HL-60 (cell line): ENCODE data around the gene BABAM2.
A peak's percentile ranks its signal among the peaks of the same experiment; 100 is the strongest.

Experiments
- DNase-seq, 2 experiments: peaks; one replicate each; pipeline ENCODE4 v3.0.0-alpha.2; 2010 to 2020; ENCODE audit warnings: low read depth in 1 of 2, low spot score in 1 of 2
- H3K27ac ChIP-seq: fragments of 250-450 bp; sonication (Bioruptor Pico); replicated peaks from 2 replicates; pipeline ENCODE4 v1.5.1; 2020; ENCODE audit warnings: mild to moderate bottlenecking, moderate library complexity
- H3K27me3 ChIP-seq: fragments of 250-450 bp; sonication (Bioruptor Pico); 2 replicates; pipeline ENCODE4 v1.5.1; 2021; ENCODE audit warnings: mild to moderate bottlenecking, moderate library complexity; ENCODE audit not compliant: insufficient read depth, poor library complexity, severe bottlenecking
- H3K4me3 ChIP-seq: replicated peaks from 2 replicates; pipeline ENCODE4 v1.5.1; 2011; ENCODE audit warnings: mild to moderate bottlenecking, control low read depth, low read length; ENCODE audit not compliant: insufficient read depth
- CTCF ChIP-seq: IDR thresholded peaks from one replicate; pipeline ENCODE4 v1.5.1; 2011; ENCODE audit warnings: low read length, control low read depth, inconsistent platforms; ENCODE audit not compliant: insufficient read depth
- GABPA ChIP-seq: IDR thresholded peaks from 2 replicates; pipeline ENCODE4 v1.6.1; 2012; ENCODE audit warnings: low read depth
- POLR2AphosphoS5 ChIP-seq: IDR thresholded peaks from 2 replicates; pipeline ENCODE4 v1.6.1; 2012; ENCODE audit warnings: low read depth
- REST ChIP-seq: IDR thresholded peaks from 2 replicates; pipeline ENCODE4 v1.6.1; 2012; ENCODE audit warnings: low read depth; ENCODE audit not compliant: insufficient replicate concordance
- SPI1 ChIP-seq: IDR thresholded peaks from 2 replicates; pipeline ENCODE4 v1.6.1; 2012; ENCODE audit warnings: low read depth, mild to moderate bottlenecking, borderline replicate concordance

Gene BABAM2

DNA sequence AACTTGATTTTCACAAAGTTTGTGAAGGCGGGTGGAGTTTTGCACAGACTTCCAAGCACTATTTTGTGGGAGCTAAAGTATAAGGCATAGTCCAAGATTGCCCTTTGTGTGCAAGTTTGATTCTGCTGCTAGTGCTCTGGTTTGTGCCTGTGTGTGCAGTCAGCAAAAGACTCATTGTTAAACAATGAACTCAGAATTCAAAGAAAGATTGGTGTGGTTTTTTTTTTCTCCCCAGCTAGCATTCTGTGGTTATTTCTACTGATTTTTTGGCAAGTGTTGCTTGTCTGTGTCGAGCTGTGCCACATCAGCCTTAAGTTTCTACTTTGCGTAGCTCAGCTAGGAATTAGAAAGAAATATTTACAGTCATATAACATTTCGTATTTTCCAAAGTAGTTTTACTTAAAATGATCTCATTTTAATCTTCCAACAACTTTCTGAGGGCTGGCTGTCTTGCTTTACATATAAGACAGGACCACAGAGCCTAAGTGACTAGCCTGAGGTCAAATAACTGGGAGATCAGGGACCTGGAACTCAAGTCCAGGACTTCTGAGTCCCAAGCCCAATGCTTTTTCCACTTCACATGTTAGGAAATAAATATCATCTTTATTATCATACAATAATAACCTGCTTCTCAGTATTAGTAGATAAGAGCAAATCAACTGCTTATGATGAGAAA lies 69.8 kb downstream of the BABAM2 start:
- H3K27me3 ChIP-seq: no peaks in the 10 kb centered on the region
- no peak overlapping the region for H3K4me3 ChIP-seq
- H3K27ac ChIP-seq: peak overlapping the region; percentile 63
- no peak for DNase-seq
- TF ChIP-seq SPI1 (no peak), GABPA (no peak), REST (no peak), POLR2AphosphoS5 (no peak), CTCF (no peak)

DNA sequence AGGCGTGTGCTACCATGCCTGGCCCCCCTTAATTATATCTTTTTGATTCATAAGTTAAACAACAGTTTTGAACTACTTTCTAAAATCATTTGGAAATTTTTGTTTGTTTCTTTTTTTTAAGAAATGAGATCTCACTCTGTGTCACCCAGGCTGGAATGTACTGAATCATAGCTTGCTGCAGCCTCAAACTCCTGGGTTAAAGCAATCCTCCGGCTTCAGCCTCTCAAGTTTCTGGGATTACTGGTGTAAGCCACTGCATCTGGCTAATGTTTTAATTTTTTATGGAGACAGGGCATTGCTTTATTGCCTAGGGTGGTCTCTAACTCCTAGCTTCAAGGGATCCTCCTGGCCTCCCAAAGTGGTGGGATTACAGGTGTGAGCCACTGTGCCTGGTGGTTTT lies 71.5 kb downstream of the BABAM2 start:
- H3K27ac ChIP-seq: no peak overlapping the region
- no peak overlapping the region for H3K4me3 ChIP-seq
- TF ChIP-seq GABPA (no peak), SPI1 (no peak), CTCF (no peak)
- DNase-seq: no peak
- no peaks in the 10 kb centered on the region for H3K27me3 ChIP-seq

- no peak for DNase-seq
- TF ChIP-seq REST (no peak), GABPA (no peak)
- Histone ChIP-seq H3K27ac (no peak overlapping the region), H3K27me3 (no peaks in the 10 kb centered on the region), H3K4me3 (no peak overlapping the region)
Observed at GRCh38 chr2:27963472-27963871, 72.9 kb downstream of the BABAM2 start.

GRCh38 chr2:27964067-27964466 lies 73.5 kb downstream of the BABAM2 start:
- TF ChIP-seq POLR2AphosphoS5: no peak
- no peak for TF ChIP-seq SPI1
- no peak for TF ChIP-seq REST
- TF ChIP-seq CTCF: no peak
- TF ChIP-seq GABPA: no peak
- DNase-seq: no peak
- Histone ChIP-seq H3K27me3 (no peaks in the 10 kb centered on the region), H3K4me3 (no peak overlapping the region), H3K27ac (no peak overlapping the region)
